NCI-H187 treated with DMSO at 0.1 percent for 48 hours (cell line): Measurements from ENCODE around the gene PSAP.

Source experiments
- DNase-seq: peaks from one replicate; lab custom pipeline; 2025; lab: John Stamatoyannopoulos, UW

Gene PSAP

DNA sequence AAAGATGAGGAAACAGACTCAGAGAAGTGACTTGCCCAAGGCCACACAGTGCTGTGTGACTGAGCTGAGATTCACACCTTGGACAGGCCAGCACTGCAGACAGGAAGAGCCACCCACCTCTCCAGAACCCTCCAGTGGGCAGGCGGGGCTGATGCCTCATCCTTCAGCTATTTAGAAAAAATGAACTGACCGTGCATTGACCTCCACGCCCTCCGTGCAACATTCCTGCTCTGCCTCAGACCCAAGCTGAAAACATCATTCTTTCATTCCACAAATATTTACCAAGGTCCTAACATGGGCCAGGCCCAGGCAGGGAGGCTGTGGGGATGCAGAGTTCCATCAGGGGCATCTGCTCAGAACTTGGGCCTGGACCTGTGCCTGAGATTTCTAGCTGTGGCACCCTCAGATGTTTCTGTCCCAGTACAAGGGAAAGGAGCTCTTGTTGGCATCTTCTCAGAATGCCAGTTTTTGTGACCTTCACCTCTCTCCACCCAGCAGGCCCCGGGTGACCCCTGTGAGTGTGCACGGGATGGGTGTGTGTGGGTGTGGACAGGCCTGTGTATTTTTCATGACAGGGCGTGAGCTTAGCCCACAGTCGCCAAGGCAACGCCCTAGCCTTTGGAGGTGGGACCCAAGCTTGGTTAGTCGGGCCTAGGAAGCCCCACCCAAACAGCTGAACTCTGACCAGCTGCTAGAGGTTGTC is 84.2 kb downstream of the PSAP start:
- no peak for DNase-seq
